ENCODE measurements around the gene CNTNAP2. TPM values are rescaled to one million over a fixed set of nuclear protein-coding genes. Genes with fewer than 3 reads are reported as not detected.

The CNTNAP2 gene
- total RNA-seq, 1 donor from 2014 or later, result 9.2 TPM

GRCh38 chr7:146262527-146262926, 145.9 kb downstream of the CNTNAP2 start:
- no peak overlapping the region for H3K4me3 ChIP-seq (ENCODE audit: low read depth, low read length)
- DNase-seq (ENCODE audit: low read depth), result no peak
- TF ChIP-seq, protein P1, sequence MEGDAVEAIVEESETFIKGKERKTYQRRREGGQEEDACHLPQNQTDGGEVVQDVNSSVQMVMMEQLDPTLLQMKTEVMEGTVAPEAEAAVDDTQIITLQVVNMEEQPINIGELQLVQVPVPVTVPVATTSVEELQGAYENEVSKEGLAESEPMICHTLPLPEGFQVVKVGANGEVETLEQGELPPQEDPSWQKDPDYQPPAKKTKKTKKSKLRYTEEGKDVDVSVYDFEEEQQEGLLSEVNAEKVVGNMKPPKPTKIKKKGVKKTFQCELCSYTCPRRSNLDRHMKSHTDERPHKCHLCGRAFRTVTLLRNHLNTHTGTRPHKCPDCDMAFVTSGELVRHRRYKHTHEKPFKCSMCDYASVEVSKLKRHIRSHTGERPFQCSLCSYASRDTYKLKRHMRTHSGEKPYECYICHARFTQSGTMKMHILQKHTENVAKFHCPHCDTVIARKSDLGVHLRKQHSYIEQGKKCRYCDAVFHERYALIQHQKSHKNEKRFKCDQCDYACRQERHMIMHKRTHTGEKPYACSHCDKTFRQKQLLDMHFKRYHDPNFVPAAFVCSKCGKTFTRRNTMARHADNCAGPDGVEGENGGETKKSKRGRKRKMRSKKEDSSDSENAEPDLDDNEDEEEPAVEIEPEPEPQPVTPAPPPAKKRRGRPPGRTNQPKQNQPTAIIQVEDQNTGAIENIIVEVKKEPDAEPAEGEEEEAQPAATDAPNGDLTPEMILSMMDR (conservative IDR thresholded peaks at IDR 0.05; ENCODE audit: low read depth, low read length), result no peak

DNA sequence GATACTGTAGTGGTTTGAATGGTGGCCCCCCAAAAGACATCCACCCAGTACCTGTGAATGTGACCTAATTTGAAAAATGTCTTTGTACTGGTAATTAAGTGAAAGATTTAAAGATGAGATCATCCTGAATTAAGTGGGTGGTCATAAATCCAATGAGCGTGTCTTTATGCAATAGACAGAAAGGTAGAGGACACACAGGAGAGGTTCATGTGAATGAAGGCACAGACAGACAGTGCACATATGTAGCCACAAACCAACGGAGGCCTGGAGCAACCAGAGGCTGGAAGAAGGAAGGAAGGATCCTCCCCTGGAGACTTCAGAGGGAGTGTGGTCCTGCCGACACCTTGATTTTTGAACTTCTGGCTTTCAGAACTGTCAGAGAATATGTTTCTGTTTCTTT, 160.3 kb downstream of the CNTNAP2 start:
- H3K4me3 ChIP-seq (ENCODE audit: low read depth, low read length), result no peak overlapping the region
- DNase-seq (ENCODE audit: low read depth), result no peak
- TF ChIP-seq, protein P1 (conservative IDR thresholded peaks at IDR 0.05; ENCODE audit: low read depth, low read length), result no peak

DNA sequence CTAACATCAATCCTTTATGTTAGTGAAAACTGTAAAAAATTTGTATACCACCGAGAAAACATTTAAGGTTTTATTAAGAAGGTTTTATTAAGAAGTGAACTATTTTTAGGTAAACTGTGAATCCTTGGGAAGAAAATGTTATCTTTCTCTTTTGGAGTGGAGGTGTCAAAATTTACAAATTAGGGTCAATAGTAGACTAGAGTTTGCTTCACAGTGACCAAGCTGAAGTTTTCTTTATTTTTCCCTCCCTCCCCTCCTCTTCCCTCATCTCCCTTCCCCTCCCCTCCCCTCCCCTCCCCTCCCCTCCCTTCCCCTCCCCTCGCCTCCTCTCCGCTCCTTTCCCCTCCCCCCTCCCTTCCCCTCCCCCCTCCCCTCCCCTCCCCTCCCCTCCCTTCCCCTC, 168.8 kb downstream of the CNTNAP2 start:
- no peak for DNase-seq (ENCODE audit: low read depth)
- H3K4me3 ChIP-seq (ENCODE audit: low read depth, low read length), result no peak overlapping the region
- TF ChIP-seq, protein P1 (conservative IDR thresholded peaks at IDR 0.05; ENCODE audit: low read depth, low read length), result no peak

GRCh38 chr7:146290746-146291145, 174.1 kb downstream of the CNTNAP2 start:
- TF ChIP-seq, protein P1 (conservative IDR thresholded peaks at IDR 0.05; ENCODE audit: low read depth, low read length), result no peak
- DNase-seq (ENCODE audit: low read depth), result no peak
- no peak overlapping the region for H3K4me3 ChIP-seq (ENCODE audit: low read depth, low read length)

DNA sequence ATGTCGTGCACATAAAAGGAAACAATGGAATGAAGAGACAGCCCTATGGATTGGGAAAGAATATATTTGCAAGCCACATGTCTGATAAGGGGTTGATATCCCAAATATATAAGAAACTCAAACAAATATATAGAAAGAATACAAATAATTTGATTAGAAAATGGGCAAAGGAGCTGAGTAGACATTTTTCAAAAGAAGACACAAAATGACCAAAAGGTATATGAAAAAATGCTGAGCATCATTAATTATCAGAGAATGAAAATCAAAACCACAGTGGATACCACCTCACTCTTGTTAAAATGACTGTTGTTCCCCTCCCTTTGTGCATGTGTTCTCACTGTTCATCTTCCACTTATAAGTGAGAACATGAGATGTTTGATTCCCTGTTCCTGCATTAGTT, 175.3 kb downstream of the CNTNAP2 start:
- TF ChIP-seq, protein P1 (conservative IDR thresholded peaks at IDR 0.05; ENCODE audit: low read depth, low read length), result no peak
- no peak for DNase-seq (ENCODE audit: low read depth)
- H3K4me3 ChIP-seq (ENCODE audit: low read depth, low read length), result no peak overlapping the region

GRCh38 chr7:146296028-146296427, 179.4 kb downstream of the CNTNAP2 start:
- TF ChIP-seq, protein P1 (conservative IDR thresholded peaks at IDR 0.05; ENCODE audit: low read depth, low read length), result no peak
- no peak for DNase-seq (ENCODE audit: low read depth)
- H3K4me3 ChIP-seq (ENCODE audit: low read depth, low read length), result no peak overlapping the region

DNA sequence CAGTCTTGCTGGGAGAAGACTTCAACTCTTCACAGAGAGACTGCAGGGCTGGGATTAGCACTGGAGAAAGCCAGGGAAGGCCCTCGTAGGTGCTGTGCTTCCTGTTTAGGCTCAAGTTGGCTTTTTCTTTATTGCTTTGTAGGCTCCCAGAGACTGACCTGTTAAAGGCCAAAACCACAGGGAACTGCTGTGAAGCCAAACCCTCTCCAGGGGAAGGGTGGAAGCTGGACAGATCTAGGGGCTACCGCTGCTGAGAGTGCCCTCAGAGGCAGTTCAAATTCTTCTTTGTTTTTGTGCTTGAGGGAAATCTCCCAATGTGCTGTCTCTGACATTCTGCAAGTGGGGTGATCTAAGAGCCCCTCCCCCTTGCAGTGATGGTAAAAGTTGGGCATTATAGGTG, 198.4 kb downstream of the CNTNAP2 start:
- no peak overlapping the region for H3K4me3 ChIP-seq (ENCODE audit: low read depth, low read length)
- TF ChIP-seq, protein P1 (conservative IDR thresholded peaks at IDR 0.05; ENCODE audit: low read depth, low read length), result no peak
- no peak for DNase-seq (ENCODE audit: low read depth)
